HFFc6 (cell line): Measurements from ENCODE around the gene RNF26. TPM values are rescaled to one million over a fixed set of nuclear protein-coding genes. Genes with fewer than 3 reads are reported as not detected.

Experiments
- DNase-seq: peaks from one replicate; pipeline ENCODE4 v3.0.0-alpha.2; 2018
- H3K27ac Mint-ChIP-seq: 2 replicates; pipeline ENCODE4 v1.8.0; 2020; ENCODE audit warnings: mild to moderate bottlenecking, mixed read lengths
- H3K27me3 Mint-ChIP-seq: 2 replicates; pipeline ENCODE4 v1.8.0; 2021; ENCODE audit warnings: mild to moderate bottlenecking, moderate library complexity, mixed read lengths; ENCODE audit not compliant: insufficient read depth
- H3K36me3 Mint-ChIP-seq: 2 replicates; pipeline ENCODE4 v1.8.0; 2021; ENCODE audit warnings: low read depth, mixed read lengths
- H3K4me1 Mint-ChIP-seq: 2 replicates; pipeline ENCODE4 v1.8.0; 2020; ENCODE audit warnings: low read depth, mixed read lengths
- H3K4me3 Mint-ChIP-seq: 2 replicates; pipeline ENCODE4 v1.8.0; 2020; ENCODE audit warnings: mild to moderate bottlenecking, moderate library complexity, mixed read lengths
- H3K9me3 Mint-ChIP-seq: 2 replicates; pipeline ENCODE4 v1.8.0; 2020; ENCODE audit warnings: mild to moderate bottlenecking, mixed read lengths
- CTCF ChIP-seq: fragments of 200-600 bp; sonication (generic); IDR thresholded peaks from 2 replicates; pipeline ENCODE4 v1.5.0; 2021; ENCODE audit warnings: antibody characterized with exemption, mild to moderate bottlenecking
- total RNA-seq, 6 experiments: library from RNA; stranded (reverse); fragmentation: NEBNext Ultra II Directional; extraction: Animal tissue kit (Norgen Biotek cat#: 25700); gene quantifications; 2 replicates in 1 of 6; 3 replicates in 5 of 6; pipeline ENCODE4 v1.2.3, GENCODE V29; 2021

RNF26 gene
- total RNA-seq, 6 experiments from 2014 or later = 48.6 to 63.5 (median 52.7) TPM

DNA sequence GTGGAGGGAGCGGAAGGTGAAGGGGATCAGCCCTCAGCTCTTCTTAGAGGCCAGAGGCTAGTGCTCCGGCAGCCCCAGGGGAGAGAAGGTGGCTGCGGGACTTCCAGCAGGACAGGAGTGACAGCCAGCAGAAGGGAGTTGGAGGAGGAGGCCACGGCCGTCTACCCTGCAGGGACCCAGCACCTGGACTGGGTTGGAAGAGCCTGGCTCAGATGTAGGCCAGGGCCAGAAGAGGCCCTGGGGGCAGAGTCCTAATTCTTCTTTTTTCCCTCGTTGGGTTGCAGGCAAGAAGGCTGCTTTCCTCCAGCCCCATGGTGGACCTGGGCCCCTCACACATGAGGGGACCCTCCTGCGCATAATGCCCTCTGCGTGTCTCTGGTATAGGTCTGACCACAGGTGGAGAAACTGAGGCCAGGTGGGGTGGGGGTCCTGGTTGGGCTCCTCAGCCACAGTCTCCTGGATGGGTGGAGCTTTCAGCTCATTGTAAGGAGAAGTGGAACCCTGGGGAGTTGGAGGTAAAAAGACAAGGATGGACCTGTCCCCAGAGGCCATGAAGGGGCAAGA, 15.1 kb upstream of the RNF26 start:
- H3K4me3 Mint-ChIP-seq = no peak overlapping the region
- H3K27me3 Mint-ChIP-seq = peaks cover 14% of the 10 kb centered on the region; the same call in 1 of the 2 replicates

DNA sequence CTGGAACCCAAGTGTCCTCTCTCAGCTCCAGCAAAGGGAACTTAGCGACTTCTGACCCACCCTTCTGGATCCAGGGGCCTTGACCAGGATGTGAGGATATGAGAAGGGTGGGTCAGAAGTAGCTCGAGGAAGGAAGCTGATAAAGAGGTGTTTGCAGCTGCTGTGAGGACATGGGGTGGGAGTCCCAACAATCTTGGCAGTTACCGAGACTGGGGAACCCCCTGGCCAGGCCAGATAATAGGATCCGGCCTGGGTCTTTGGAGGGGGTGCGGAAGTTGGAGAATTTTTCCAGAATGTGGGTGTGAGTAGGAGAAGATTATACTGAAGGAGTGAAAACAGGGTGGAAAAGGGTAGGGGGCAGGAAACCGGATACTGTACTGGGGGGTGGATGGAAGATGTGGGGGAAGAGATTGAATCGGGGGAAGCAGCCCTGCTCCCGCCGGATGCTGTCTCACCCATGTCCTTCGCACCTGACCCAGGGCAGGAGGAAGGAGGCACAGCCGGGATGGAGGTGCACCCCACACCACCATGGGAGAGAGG, 14.6 kb upstream of the RNF26 start:
- H3K9me3 Mint-ChIP-seq = no peaks in the 10 kb centered on the region
- DNase-seq = no peak
- H3K36me3 Mint-ChIP-seq = no peaks in the 10 kb centered on the region
- peaks cover 20% of the 10 kb centered on the region for H3K4me1 Mint-ChIP-seq
- H3K27ac Mint-ChIP-seq = peak overlapping the region; percentile 46; the same call in 1 of the 2 replicates
- H3K27me3 Mint-ChIP-seq = peaks cover 14% of the 10 kb centered on the region; the same call in 1 of the 2 replicates
- peak overlapping the region; percentile 18; the same call in 1 of the 2 replicates for H3K4me3 Mint-ChIP-seq
- TF ChIP-seq CTCF = no peak

More for the DNA sequence above, 15.1 kb upstream of the RNF26 start:
- no peak for TF ChIP-seq CTCF
- peaks cover 20% of the 10 kb centered on the region for H3K4me1 Mint-ChIP-seq
- H3K9me3 Mint-ChIP-seq = no peaks in the 10 kb centered on the region
- peak overlapping the region; percentile 48; the same call in 1 of the 2 replicates for H3K27ac Mint-ChIP-seq
- no peak for DNase-seq
- no peaks in the 10 kb centered on the region for H3K36me3 Mint-ChIP-seq

GRCh38 chr11:119320240-119320775, 14.0 kb upstream of the RNF26 start:
- Mint-ChIP-seq H3K9me3 (no peaks in the 10 kb centered on the region), H3K4me1 (peaks cover 20% of the 10 kb centered on the region), H3K27ac (no peak overlapping the region), H3K27me3 (peaks cover 12% of the 10 kb centered on the region; the same call in 1 of the 2 replicates), H3K4me3 (no peak overlapping the region), H3K36me3 (no peaks in the 10 kb centered on the region)
- TF ChIP-seq CTCF = no peak
- DNase-seq = no peak

- no peaks in the 10 kb centered on the region for H3K36me3 Mint-ChIP-seq
- H3K4me1 Mint-ChIP-seq = peaks cover 20% of the 10 kb centered on the region
- peak overlapping the region; percentile 42; the same call in 1 of the 2 replicates for H3K4me3 Mint-ChIP-seq
- DNase-seq = no peak
- TF ChIP-seq CTCF = no peak
- no peaks in the 10 kb centered on the region for H3K9me3 Mint-ChIP-seq
- peaks cover 6% of the 10 kb centered on the region; the same call in 1 of the 2 replicates for H3K27me3 Mint-ChIP-seq
- H3K27ac Mint-ChIP-seq = peak overlapping the region; percentile 58; the same call in 1 of the 2 replicates
Measured at GRCh38 chr11:119320776-119321524, 13.4 kb upstream of the RNF26 start.

DNA sequence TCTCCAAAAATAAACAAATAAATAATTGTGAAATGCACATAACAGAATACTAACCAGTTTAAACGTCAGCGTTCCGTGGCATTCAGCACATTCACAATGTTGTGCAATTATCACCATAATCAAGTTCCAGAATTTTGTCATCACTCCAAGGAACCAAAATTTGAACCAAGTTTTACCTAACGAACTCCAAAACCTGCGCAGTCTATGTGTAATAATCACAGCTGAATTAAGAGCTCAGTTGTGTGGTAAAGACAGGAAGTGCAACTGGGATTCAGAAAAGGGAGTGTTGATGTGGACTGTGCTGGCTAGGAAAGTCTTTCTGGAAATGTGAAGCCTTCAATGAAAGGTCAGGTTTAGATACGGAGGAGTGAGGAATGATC, 12.0 kb upstream of the RNF26 start:
- no peak overlapping the region for H3K4me3 Mint-ChIP-seq
- H3K9me3 Mint-ChIP-seq = no peaks in the 10 kb centered on the region
- H3K36me3 Mint-ChIP-seq = no peaks in the 10 kb centered on the region
- H3K27me3 Mint-ChIP-seq = peaks cover 3% of the 10 kb centered on the region; the same call in 1 of the 2 replicates
- H3K27ac Mint-ChIP-seq = no peak overlapping the region
- DNase-seq = no peak
- H3K4me1 Mint-ChIP-seq = peaks cover 20% of the 10 kb centered on the region
- no peak for TF ChIP-seq CTCF
